A673 (cell line): ENCODE measurements around the gene ALOXE3.

Experiments
- EZH2 ChIP-seq: fragments of 200-600 bp; sonication (generic); IDR thresholded peaks from 2 replicates; pipeline ENCODE4 v1.6.1; 2017; ENCODE audit warnings: borderline replicate concordance, low read depth, mild to moderate bottlenecking, mixed read lengths, antibody characterized with exemption, low read length; ENCODE audit not compliant: poor library complexity, severe bottlenecking
- TF ChIP-seq, protein P1 (sequence below): fragments of 300-800, 200-600 bp; sonication (generic); conservative IDR thresholded peaks from 2 replicates; pipeline ENCODE4 v1.5.1; 2017; ENCODE audit warnings: low read depth, mild to moderate bottlenecking, antibody characterized with exemption, low read length, moderate library complexity, mixed read lengths

- TF ChIP-seq, protein P1, sequence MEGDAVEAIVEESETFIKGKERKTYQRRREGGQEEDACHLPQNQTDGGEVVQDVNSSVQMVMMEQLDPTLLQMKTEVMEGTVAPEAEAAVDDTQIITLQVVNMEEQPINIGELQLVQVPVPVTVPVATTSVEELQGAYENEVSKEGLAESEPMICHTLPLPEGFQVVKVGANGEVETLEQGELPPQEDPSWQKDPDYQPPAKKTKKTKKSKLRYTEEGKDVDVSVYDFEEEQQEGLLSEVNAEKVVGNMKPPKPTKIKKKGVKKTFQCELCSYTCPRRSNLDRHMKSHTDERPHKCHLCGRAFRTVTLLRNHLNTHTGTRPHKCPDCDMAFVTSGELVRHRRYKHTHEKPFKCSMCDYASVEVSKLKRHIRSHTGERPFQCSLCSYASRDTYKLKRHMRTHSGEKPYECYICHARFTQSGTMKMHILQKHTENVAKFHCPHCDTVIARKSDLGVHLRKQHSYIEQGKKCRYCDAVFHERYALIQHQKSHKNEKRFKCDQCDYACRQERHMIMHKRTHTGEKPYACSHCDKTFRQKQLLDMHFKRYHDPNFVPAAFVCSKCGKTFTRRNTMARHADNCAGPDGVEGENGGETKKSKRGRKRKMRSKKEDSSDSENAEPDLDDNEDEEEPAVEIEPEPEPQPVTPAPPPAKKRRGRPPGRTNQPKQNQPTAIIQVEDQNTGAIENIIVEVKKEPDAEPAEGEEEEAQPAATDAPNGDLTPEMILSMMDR, result no peak
- no peak for TF ChIP-seq EZH2
Observed at GRCh38 chr17:8091033-8091687, 27.2 kb downstream of the ALOXE3 start.
